GM19099 (cell line): ENCODE results near the gene HOTAIR.

Source experiments
- POLR2A ChIP-seq: IDR thresholded peaks from 3 replicates; pipeline ENCODE4 v1.6.1; 2011; ENCODE audit warnings: low read depth; ENCODE audit not compliant: insufficient read length; ENCODE audit errors: extremely low read depth

Gene HOTAIR

GRCh38 chr12:53949631-53950436 lies 24.9 kb downstream of the HOTAIR start:
- no peak for TF ChIP-seq POLR2A

GRCh38 chr12:53948650-53949593 lies 25.8 kb downstream of the HOTAIR start:
- no peak for TF ChIP-seq POLR2A

- TF ChIP-seq POLR2A = no peak
Measured at GRCh38 chr12:53947743-53948142, 27.0 kb downstream of the HOTAIR start.

- no peak for TF ChIP-seq POLR2A
Measured at GRCh38 chr12:53944907-53945847, 29.6 kb downstream of the HOTAIR start.

- TF ChIP-seq POLR2A = no peak
Measured at GRCh38 chr12:53944209-53944608, 30.5 kb downstream of the HOTAIR start.

- no peak for TF ChIP-seq POLR2A
Measured at GRCh38 chr12:53942467-53942997, 32.2 kb downstream of the HOTAIR start.

GRCh38 chr12:53941750-53942149 lies 33.0 kb downstream of the HOTAIR start:
- TF ChIP-seq POLR2A = no peak

- no peak for TF ChIP-seq POLR2A
Measured at GRCh38 chr12:53941187-53941586, 33.6 kb downstream of the HOTAIR start.

- no peak for TF ChIP-seq POLR2A
Measured at GRCh38 chr12:53940443-53941014, 34.2 kb downstream of the HOTAIR start.

GRCh38 chr12:53939141-53940108 lies 35.3 kb downstream of the HOTAIR start:
- TF ChIP-seq POLR2A = no peak

GRCh38 chr12:53938326-53939140 lies 36.2 kb downstream of the HOTAIR start, which contains the start of gene HOXC13:
Gene HOXC13, plus strand, starts transcription at chr12:53938831. Its CDS starts 76 bp downstream, at chr12:53938907.
- no peak for TF ChIP-seq POLR2A
